GM23338 (cell line): ENCODE data around the gene TNS1. TPM values are rescaled to one million over a fixed set of nuclear protein-coding genes. Genes with fewer than 3 reads are reported as not detected.

Source experiments
- ATAC-seq: fragments of 200-7000 bp; cut with Tn5 transposase; 3 replicates; pipeline ENCODE4 v1.9.1; 2020
- DNase-seq: peaks from one replicate; pipeline ENCODE4 v3.0.0-alpha.2; 2015; ENCODE audit warnings: low spot score
- H2AFZ ChIP-seq: fragments of 200-600 bp; sonication (generic); 2 replicates; pipeline ENCODE4 v1.8.0; 2016; ENCODE audit warnings: antibody characterized with exemption, mild to moderate bottlenecking, moderate library complexity
- H3F3A ChIP-seq: fragments of 200-600 bp; sonication (generic); replicated peaks from 2 replicates; pipeline ENCODE4 v1.8.0; 2017; ENCODE audit warnings: antibody characterized with exemption, mixed run types, low read depth
- H3K27ac ChIP-seq: fragments of 200-600 bp; sonication (generic); 2 replicates; pipeline ENCODE4 v1.6.1; 2016; ENCODE audit warnings: low read depth
- H3K27me3 ChIP-seq: fragments of 200-600 bp; sonication (generic); 2 replicates; pipeline ENCODE4 v1.8.0; 2016; ENCODE audit warnings: mild to moderate bottlenecking, mixed run types, moderate library complexity; ENCODE audit not compliant: insufficient read depth
- H3K36me3 ChIP-seq: fragments of 200-600 bp; sonication (generic); 2 replicates; pipeline ENCODE4 v1.8.0; 2016; ENCODE audit warnings: mild to moderate bottlenecking; ENCODE audit not compliant: insufficient read depth
- H3K4me1 ChIP-seq: fragments of 200-600 bp; sonication (generic); 2 replicates; pipeline ENCODE4 v1.8.0; 2016; ENCODE audit warnings: mild to moderate bottlenecking, moderate library complexity; ENCODE audit not compliant: insufficient read depth
- H3K4me2 ChIP-seq: fragments of 200-600 bp; sonication (generic); 2 replicates; pipeline ENCODE4 v1.7.1; 2017; ENCODE audit warnings: mixed run types
- H3K4me3 ChIP-seq: fragments of 200-600 bp; sonication (generic); 2 replicates; pipeline ENCODE4 v1.6.1; 2016; ENCODE audit warnings: mixed run types
- H3K79me2 ChIP-seq: fragments of 200-600 bp; sonication (generic); replicated peaks from 2 replicates; pipeline ENCODE4 v1.8.0; 2017; ENCODE audit warnings: mild to moderate bottlenecking; ENCODE audit not compliant: insufficient read depth
- H3K9me2 ChIP-seq: fragments of 200-600 bp; sonication (generic); 2 replicates; pipeline ENCODE4 v1.8.0; 2017; ENCODE audit not compliant: insufficient read depth
- H4K20me1 ChIP-seq: fragments of 200-600 bp; sonication (generic); replicated peaks from 2 replicates; pipeline ENCODE4 v1.8.0; 2017; ENCODE audit warnings: mild to moderate bottlenecking; ENCODE audit not compliant: insufficient read depth
- H3K27ac Mint-ChIP-seq: 2 replicates; pipeline ENCODE4 v1.8.0; 2020; ENCODE audit warnings: inconsistent platforms, mild to moderate bottlenecking, moderate library complexity, mixed read lengths
- H3K27me3 Mint-ChIP-seq: 3 replicates; pipeline ENCODE4 v1.8.0; 2022; ENCODE audit warnings: low read depth, mild to moderate bottlenecking, moderate library complexity, mixed read lengths, inconsistent platforms; ENCODE audit not compliant: insufficient read depth, poor library complexity
- H3K36me3 Mint-ChIP-seq: 3 replicates; pipeline ENCODE4 v1.8.0; 2021; ENCODE audit warnings: low read depth, mild to moderate bottlenecking, inconsistent platforms, moderate library complexity, mixed read lengths
- H3K4me1 Mint-ChIP-seq: 3 replicates; pipeline ENCODE4 v1.8.0; 2020; ENCODE audit warnings: mild to moderate bottlenecking, inconsistent platforms, mixed read lengths
- H3K4me3 Mint-ChIP-seq: 3 replicates; pipeline ENCODE4 v1.8.0; 2021; ENCODE audit warnings: moderate library complexity, mild to moderate bottlenecking, inconsistent platforms, mixed read lengths
- H3K9me3 Mint-ChIP-seq: 3 replicates; pipeline ENCODE4 v1.8.0; 2020; ENCODE audit warnings: moderate library complexity, mild to moderate bottlenecking, inconsistent platforms, mixed read lengths
- EZH2 ChIP-seq: fragments of 200-600 bp; sonication (generic); IDR thresholded peaks from one replicate; pipeline ENCODE4 v1.8.0; 2017; ENCODE audit warnings: antibody characterized with exemption, mild to moderate bottlenecking, low read depth; ENCODE audit not compliant: unreplicated experiment
- JUNB ChIP-seq: IDR thresholded peaks from one replicate; pipeline ENCODE4 v1.6.1; 2016; ENCODE audit warnings: antibody characterized with exemption; ENCODE audit not compliant: unreplicated experiment
- ZNF114 ChIP-seq: fragments of 250-450 bp; sonication (Bioruptor Pico); IDR thresholded peaks from 2 replicates; pipeline ENCODE4 v1.5.0; 2020; ENCODE audit warnings: mild to moderate bottlenecking, moderate library complexity
- polyA plus RNA-seq: library from polyadenylated mRNA; unstranded; fragments of >200 nt; fragmentation: Nextera tagmentation; extraction: Ambion mirVana; gene quantifications from 2 replicates; pipeline ENCODE4 v1.2.1, GENCODE V29; 2016
- total RNA-seq: library from RNA; depleted of rRNA; stranded (reverse); fragments of >200 nt; shearing (Covaris generic); gene quantifications from 2 replicates; pipeline ENCODE4 v1.2.3, GENCODE V29; 2014
- TF ChIP-seq, protein P1 (sequence below), 2 experiments: fragments of 200-600 bp in 1 of 2; sonication (generic) in 1 of 2; conservative IDR thresholded peaks; 2 replicates each; pipeline versions ENCODE4 v1.5.1 to v1.6.1; 2016 to 2017; ENCODE audit warnings: antibody characterized with exemption in 2 of 2, low read depth in 2 of 2, mild to moderate bottlenecking in 2 of 2, moderate library complexity in 1 of 2

Gene TNS1
- total and polyA plus RNA-seq, 2 experiments from 2014 or later = 2.0 to 7.4 TPM

DNA sequence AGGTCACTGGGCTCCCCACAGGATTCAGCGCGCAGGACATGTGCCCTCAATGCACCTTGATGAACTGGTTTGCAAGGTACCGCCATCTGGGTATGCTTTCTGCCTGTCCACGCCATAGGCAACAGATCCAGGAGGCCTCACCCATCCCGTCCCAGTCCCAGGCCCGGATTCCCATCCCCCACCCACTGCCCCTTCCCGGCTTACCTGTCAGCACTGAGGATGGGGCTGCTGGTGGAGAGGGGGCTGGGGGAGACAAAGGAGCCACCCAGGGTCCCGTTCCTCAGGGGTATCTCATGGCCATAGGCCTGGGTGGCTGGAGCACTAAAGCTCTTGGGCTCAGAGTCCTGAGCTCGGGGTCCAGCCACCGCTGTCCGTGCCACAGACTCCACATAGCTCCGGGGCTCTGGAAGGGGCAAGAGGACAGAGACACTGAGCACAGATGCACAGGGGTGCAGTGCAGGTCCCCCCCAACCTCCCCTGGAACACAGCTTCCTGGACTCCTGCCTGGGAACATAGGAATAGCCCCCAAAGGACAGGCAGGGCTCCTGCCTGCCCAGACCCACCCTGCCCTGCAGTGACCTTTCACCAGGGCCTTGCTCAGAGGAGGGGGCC lies 181.2 kb downstream of the TNS1 start:
- Mint-ChIP-seq H3K36me3 (no peaks in the 10 kb centered on the region), H3K4me3 (no peak overlapping the region), H3K9me3 (no peaks in the 10 kb centered on the region), H3K4me1 (peaks cover 11% of the 10 kb centered on the region; the same call in 2 of the 3 replicates), H3K27ac (no peak overlapping the region), H3K27me3 (peaks cover 10% of the 10 kb centered on the region)
- no peaks in the 10 kb centered on the region for H3K79me2 ChIP-seq
- no peaks in the 10 kb centered on the region for H4K20me1 ChIP-seq
- H3K27me3 ChIP-seq = no peaks in the 10 kb centered on the region
- TF ChIP-seq, protein P1, sequence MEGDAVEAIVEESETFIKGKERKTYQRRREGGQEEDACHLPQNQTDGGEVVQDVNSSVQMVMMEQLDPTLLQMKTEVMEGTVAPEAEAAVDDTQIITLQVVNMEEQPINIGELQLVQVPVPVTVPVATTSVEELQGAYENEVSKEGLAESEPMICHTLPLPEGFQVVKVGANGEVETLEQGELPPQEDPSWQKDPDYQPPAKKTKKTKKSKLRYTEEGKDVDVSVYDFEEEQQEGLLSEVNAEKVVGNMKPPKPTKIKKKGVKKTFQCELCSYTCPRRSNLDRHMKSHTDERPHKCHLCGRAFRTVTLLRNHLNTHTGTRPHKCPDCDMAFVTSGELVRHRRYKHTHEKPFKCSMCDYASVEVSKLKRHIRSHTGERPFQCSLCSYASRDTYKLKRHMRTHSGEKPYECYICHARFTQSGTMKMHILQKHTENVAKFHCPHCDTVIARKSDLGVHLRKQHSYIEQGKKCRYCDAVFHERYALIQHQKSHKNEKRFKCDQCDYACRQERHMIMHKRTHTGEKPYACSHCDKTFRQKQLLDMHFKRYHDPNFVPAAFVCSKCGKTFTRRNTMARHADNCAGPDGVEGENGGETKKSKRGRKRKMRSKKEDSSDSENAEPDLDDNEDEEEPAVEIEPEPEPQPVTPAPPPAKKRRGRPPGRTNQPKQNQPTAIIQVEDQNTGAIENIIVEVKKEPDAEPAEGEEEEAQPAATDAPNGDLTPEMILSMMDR (conservative IDR thresholded peaks at IDR 0.05; ENCODE audit: low read depth in 2 of 2) = no peak
- H2AFZ ChIP-seq = no peak overlapping the region
- no peaks in the 10 kb centered on the region for H3K36me3 ChIP-seq
- H3K4me3 ChIP-seq = no peak overlapping the region
- no peaks in the 10 kb centered on the region for H3F3A ChIP-seq
- no peaks in the 10 kb centered on the region for H3K4me1 ChIP-seq
- DNase-seq = no peak
- no peak for ATAC-seq
- H3K4me2 ChIP-seq = no peak overlapping the region
- no peaks in the 10 kb centered on the region for H3K9me2 ChIP-seq
- H3K27ac ChIP-seq = no peak overlapping the region

GRCh38 chr2:217820904-217821303 lies 181.9 kb downstream of the TNS1 start:
- H3K4me3 Mint-ChIP-seq = no peak overlapping the region
- no peaks in the 10 kb centered on the region for H3K27me3 ChIP-seq
- H3K9me2 ChIP-seq = no peaks in the 10 kb centered on the region
- H4K20me1 ChIP-seq = no peaks in the 10 kb centered on the region
- no peaks in the 10 kb centered on the region for H3F3A ChIP-seq
- H3K4me1 Mint-ChIP-seq = peaks cover 5% of the 10 kb centered on the region; the same call in 2 of the 3 replicates
- no peak for ATAC-seq
- H3K27ac Mint-ChIP-seq = no peak overlapping the region
- H3K4me1 ChIP-seq = no peaks in the 10 kb centered on the region
- H3K9me3 Mint-ChIP-seq = no peaks in the 10 kb centered on the region
- no peak for DNase-seq
- H3K27me3 Mint-ChIP-seq = peaks cover 10% of the 10 kb centered on the region
- no peak for TF ChIP-seq EZH2
- no peak for TF ChIP-seq JUNB
- H3K36me3 ChIP-seq = no peaks in the 10 kb centered on the region
- H3K27ac ChIP-seq = no peak overlapping the region
- no peaks in the 10 kb centered on the region for H3K36me3 Mint-ChIP-seq
- no peak overlapping the region for H2AFZ ChIP-seq
- H3K4me3 ChIP-seq = no peak overlapping the region
- H3K4me2 ChIP-seq = no peak overlapping the region
- no peaks in the 10 kb centered on the region for H3K79me2 ChIP-seq

DNA sequence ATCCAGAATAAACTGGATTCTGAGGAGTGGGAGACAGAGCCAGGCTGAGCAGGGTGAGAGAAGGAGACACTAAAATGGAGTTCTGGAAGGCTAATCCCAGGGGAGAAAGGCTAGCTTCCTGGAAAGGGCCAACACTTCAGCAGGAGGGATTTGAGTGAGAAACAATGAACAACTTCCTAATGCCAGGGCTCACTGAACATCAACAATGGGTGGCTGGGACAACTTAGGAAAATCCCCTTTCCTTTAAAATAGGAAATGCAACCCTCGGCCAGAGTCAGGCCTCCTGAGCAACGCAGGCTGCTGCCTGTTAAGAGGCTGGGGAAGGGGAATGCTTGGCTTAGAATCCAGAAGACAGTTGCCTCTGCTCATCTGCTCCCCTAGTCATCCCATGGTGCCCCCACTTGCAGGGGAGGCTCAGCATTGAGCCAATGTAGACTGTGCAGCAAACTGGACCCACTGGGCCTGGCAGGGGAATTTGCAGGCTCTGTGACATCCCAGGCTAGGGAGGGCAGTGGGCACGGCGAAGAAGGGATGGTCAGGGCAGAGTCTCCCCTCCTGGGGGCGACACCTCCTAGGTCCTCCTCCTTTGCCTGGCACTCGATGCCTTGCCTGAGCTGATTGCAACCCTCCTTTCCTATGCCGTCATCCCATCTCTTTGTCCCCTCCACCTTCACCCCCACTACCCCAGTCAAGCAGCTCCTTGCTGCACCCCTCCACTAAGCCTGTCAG lies 182.5 kb downstream of the TNS1 start:
- Histone ChIP-seq H4K20me1 (no peaks in the 10 kb centered on the region), H3K36me3 (no peaks in the 10 kb centered on the region), H3K4me3 (no peak overlapping the region), H3F3A (no peaks in the 10 kb centered on the region), H3K9me2 (no peaks in the 10 kb centered on the region), H2AFZ (no peak overlapping the region), H3K4me2 (no peak overlapping the region), H3K27ac (no peak overlapping the region), H3K4me1 (no peaks in the 10 kb centered on the region), H3K79me2 (no peaks in the 10 kb centered on the region), H3K27me3 (no peaks in the 10 kb centered on the region)
- peak; percentile 16; the same call in 2 of the 3 replicates for ATAC-seq
- DNase-seq = no peak
- Mint-ChIP-seq H3K36me3 (no peaks in the 10 kb centered on the region), H3K4me1 (peaks cover 5% of the 10 kb centered on the region; the same call in 2 of the 3 replicates), H3K4me3 (no peak overlapping the region), H3K27me3 (peaks cover 10% of the 10 kb centered on the region), H3K9me3 (no peaks in the 10 kb centered on the region), H3K27ac (no peak overlapping the region)
- no peak for TF ChIP-seq ZNF114
- TF ChIP-seq, protein P1 (conservative IDR thresholded peaks at IDR 0.05; ENCODE audit: low read depth in 2 of 2) = peak in 1 of 2 experiments; percentile 34; a peak in 1 of 4 replicates
